DMS79 treated with DMSO at 0.1 percent for 48 hours (cell line): ENCODE data around the gene OST4.

Experiments
- DNase-seq: peaks from one replicate; lab custom pipeline; 2025; lab: John Stamatoyannopoulos, UW

Gene OST4

GRCh38 chr2:27092696-27093429 is 21.4 kb upstream of the OST4 start:
- no peak for DNase-seq

DNA sequence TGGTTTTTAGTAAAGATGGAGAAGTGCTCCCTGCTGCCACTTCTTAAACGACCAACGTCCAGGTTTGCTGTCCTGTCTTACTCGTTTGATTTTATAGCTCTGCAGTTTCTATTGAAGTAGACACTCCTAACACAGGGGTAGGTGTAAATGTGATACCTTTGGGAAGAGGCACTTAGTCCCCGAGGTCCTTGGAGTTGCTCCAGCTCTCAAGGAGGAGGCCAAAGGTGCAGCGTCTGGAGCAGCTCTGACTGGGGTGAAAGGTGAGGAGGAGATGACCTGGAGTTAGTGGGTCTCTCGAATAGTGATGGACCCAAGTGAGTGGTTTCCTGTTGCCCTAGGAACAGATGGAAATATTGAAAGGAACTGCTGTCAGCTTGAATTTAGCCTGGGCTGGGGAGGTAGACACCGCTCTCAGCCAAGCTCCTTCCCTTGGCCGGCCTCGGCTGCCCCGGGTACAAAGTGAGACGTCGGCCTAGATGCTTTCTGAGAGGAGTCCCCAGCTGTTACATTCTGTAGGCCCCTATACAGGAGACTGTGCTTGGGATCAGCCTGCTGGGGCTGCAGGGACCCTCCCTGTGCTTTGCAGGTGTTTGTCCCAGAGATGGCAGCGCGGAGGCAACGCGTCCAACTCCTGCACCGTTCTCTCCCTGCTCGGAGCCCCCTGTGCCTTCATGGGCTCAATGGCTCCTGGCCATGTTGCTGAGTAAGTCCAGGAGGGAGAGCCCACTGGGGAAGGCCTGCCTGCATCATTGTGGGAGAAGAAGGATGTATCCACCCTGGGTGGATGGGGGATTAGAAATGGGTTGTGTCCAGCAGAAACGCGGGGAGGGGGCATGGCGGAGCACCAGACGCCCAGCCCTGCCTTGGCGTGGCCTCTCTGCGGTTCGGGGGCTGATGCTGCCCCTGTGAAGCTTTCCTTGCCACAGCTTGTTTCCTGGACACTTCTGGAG is 20.6 kb upstream of the OST4 start:
- DNase-seq = peak; percentile 33

GRCh38 chr2:27089111-27089954 is 17.9 kb upstream of the OST4 start:
- DNase-seq = no peak

DNA sequence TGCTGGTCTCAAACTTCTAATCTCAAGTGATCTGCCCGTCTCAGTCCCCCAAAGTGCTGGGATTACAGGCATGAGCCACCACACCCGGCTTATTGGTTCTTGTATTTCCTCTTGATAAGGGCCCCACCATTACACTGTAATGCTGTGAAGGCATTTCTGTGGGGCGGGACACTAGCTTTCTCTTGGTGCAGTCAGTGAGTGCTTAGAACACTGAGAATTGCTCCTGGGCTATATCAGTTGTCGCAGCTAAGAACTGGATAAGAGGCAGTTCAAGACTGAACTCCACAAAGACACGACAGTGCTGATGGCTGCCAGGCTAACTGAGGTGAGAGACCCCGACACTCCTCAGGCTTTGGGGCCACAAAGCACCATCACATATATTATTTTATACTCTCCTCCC is 17.2 kb upstream of the OST4 start:
- DNase-seq = no peak

GRCh38 chr2:27087823-27088410 is 16.5 kb upstream of the OST4 start:
- DNase-seq = no peak

- peak; percentile 77 for DNase-seq
Measured at GRCh38 chr2:27086724-27087593, 15.5 kb upstream of the OST4 start, which contains the start of gene KHK. Gene KHK, plus strand, starts transcription at chr2:27086772. Its CDS starts 488 bp downstream, at chr2:27087260.

DNA sequence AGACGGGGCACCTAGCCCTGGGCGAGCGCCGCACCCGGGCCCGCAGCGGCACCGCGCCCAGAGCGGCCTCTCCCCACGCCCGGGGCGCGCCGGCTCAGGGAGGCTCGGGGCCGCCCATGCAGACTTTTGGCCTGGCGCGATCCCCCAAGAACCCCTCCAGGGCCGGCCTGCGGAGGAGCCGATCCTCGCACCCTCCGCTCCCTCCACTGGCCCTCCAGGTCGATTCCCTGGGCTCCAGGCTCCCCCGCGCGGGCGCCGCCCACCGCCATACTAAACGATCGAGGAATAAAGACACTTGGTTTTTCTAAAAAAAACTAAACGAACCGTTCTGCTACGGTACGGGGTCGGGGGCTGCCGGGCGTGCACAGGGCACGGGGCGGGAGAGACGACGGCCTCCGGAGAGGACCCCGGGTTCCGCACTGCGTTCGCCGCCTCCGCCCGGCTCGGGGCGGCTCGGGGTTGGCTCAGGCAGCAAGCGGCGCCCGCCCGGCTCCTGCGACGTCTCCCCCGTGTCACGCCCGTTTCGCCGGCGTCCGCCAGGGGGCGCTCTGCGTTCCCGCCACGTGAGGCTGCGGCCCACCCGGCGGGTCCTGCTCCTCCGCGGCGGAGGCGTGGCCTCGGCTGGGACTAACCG is 14.8 kb upstream of the OST4 start:
- peak; percentile 90 for DNase-seq

- DNase-seq = peak; percentile 31
Measured at GRCh38 chr2:27085673-27086089, 14.2 kb upstream of the OST4 start.

DNA sequence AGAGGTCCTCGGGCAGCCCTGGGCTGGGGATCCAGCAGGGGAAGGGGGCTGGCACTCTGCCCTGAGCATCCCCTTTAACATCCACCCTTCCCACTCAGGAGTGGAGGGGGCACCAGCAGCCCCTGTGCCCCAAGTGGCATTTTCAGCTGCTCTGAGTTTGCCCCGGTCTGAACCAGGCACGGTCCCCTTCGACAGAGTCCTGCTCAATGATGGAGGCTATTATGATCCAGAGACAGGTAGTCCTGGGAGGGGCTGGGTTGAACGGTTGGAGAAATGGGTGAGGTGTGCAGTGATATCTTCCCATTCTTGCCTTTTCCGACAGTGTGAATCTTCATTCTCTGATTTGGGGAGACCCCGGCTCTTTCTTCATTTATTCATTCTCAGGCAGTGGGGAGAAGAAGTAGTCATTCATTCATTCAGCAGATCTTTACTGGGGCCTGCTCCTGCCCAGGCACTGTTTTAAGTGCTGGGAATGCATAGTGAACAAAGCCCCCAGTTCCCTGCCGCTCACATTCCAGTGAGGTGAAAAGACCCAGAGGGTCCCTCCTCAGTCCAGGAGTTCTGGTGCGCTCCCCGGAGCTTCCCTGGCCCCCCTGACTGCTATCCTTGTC is 13.7 kb upstream of the OST4 start:
- DNase-seq = no peak

DNA sequence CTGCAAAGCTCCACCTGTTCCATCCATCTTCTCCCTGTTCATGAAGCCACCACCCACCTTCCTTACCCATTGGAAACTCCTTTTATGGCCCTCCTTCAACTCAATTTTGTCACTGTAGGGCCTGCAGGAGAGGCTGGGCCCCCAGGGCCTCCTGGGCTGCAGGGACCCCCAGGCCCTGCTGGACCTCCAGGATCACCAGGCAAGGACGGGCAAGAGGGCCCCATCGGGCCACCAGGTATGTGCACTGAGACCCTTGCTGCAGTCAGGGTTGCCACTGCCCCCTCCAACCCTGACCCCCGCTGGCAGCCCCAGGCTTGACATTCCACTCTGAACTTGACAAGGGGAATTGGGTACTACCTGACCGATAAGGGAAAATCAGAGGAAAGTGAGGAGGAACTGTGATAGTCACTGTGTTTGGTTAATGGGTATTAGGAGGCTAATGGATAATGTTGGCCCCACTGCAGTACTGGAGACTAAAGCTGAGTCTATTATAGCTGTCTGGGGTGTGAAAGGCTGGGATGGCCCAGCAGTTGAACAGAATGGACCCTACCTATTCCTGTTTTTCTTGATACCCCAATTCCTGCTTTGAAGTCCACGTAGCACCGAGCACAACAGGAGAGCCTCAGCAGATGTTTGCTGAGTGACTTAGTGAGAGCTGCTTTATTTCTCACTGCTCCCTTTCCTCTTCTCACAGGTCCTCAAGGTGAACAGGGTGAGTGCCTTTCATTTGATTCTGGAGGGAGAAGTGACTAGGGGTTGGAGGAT is 13.0 kb upstream of the OST4 start:
- DNase-seq = no peak

DNA sequence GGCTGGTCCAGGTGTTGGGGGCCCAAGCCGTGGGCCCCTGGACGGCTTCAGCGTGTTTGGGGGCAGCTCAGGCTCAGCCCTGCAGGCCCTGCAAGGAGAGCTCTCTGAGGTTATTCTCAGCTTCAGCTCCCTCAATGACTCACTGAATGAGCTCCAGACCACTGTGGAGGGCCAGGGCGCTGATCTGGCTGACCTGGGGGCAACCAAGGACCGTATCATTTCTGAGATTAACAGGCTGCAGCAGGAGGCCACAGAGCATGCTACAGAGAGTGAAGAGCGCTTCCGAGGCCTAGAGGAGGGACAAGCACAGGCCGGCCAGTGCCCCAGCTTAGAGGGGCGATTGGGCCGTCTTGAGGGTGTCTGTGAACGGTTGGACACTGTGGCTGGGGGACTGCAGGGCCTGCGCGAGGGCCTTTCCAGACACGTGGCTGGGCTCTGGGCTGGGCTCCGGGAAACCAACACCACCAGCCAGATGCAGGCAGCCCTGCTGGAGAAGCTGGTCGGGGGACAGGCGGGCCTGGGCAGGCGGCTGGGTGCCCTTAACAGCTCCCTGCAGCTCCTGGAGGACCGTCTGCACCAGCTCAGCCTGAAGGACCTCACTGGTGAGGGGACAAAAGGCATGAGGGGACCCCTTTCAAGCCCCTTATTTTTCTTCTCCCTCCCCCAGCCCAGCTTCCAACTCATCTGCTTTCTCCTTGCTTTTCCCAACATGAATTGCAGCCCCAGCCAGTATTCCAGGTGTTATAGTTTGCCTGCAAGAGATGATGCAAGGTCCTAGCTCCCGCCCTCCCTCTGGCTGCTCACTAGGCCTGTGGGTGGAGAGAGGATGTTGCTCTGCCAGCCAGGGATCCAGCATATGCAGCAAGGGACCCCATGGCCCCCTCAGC is 12.2 kb upstream of the OST4 start:
- DNase-seq = no peak

GRCh38 chr2:27082773-27083409 is 11.4 kb upstream of the OST4 start:
- DNase-seq = no peak

- no peak for DNase-seq
Measured at GRCh38 chr2:27081984-27082772, 10.7 kb upstream of the OST4 start.

GRCh38 chr2:27080603-27080936 is 9.1 kb upstream of the OST4 start:
- DNase-seq = no peak

- DNase-seq = no peak
Measured at GRCh38 chr2:27080140-27080469, 8.7 kb upstream of the OST4 start.

DNA sequence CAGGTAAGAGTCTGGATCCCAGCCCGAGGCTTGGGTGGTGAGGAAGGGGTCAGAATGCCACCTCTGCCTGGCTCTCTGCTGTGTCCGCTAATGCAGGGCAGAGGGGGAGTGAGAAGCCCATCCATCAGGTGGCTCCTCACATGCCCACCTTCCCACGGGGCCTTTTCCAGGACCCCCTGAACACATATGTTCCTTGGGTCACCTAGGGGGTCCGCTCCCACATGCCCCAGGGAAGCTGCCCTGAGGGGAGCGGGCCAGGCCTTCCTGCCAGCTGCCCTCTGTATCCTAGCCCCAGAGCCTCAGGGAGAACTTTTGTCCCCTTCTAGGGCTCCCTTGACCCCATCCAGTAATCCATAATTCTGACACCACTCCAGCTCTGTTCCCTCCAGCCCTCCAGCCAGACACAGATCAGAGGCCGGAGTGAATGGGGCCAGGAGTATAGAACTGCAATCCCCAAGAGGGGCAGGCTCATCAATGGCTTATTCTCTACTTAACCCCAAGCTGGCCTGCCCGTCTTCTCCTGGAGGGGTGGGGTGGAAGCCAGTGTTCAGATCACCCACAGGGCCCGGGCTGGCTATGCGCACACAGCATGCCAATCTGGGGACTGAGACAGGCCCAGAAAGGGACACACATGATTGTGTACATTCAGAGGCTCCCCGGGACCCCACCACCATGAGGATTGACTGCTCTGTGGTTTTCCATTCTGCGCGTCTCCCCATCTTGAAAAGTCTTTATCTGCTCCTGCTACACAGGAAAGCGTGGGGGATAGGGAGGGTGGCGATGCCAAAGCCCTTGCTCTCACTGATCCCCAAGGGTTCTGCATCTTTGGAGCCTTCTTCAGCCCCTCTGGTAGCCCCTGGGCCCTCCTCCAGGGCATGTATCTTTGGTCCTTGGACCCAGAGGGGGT is 8.0 kb upstream of the OST4 start:
- DNase-seq = no peak
